Endodermal cell (in vitro differentiated cells): Measurements from ENCODE around the gene PTPRM. TPM values are rescaled to one million over a fixed set of nuclear protein-coding genes. Genes with fewer than 3 reads are reported as not detected.

Experiments
- DNase-seq: peaks from one replicate; pipeline ENCODE4 v3.0.0-alpha.2; 2017
- H3K27ac ChIP-seq: 2 replicates; pipeline ENCODE4 v1.5.1; 2013; ENCODE audit warnings: mild to moderate bottlenecking, low read depth, low read length, moderate library complexity
- H3K27me3 ChIP-seq: 2 replicates; pipeline ENCODE4 v1.6.1; 2013; ENCODE audit warnings: mild to moderate bottlenecking, low read length, moderate library complexity; ENCODE audit not compliant: insufficient read depth, control insufficient read depth, poor library complexity, severe bottlenecking
- H3K36me3 ChIP-seq: 2 replicates; pipeline ENCODE4 v1.7.0; 2013; ENCODE audit warnings: mild to moderate bottlenecking, low read length, moderate library complexity; ENCODE audit not compliant: control insufficient read depth, insufficient read depth
- H3K4me1 ChIP-seq: one replicate; pipeline ENCODE4 v1.7.0; 2013; ENCODE audit warnings: low read length; ENCODE audit not compliant: control insufficient read depth, insufficient read depth
- H3K4me3 ChIP-seq: 2 replicates; pipeline ENCODE4 v1.5.1; 2013; ENCODE audit warnings: mild to moderate bottlenecking, low read length, moderate library complexity
- H3K9ac ChIP-seq: 2 replicates; pipeline ENCODE4 v1.6.1; 2013; ENCODE audit warnings: mild to moderate bottlenecking, low read length, moderate library complexity; ENCODE audit not compliant: poor library complexity, severe bottlenecking; ENCODE audit errors: extremely low read depth
- H3K9me3 ChIP-seq: 2 replicates; pipeline ENCODE4 v1.6.1; 2013; ENCODE audit warnings: mild to moderate bottlenecking, low read length, moderate library complexity; ENCODE audit not compliant: control insufficient read depth
- H3K27ac Mint-ChIP-seq: 2 replicates; pipeline ENCODE4 v1.8.0; 2020; ENCODE audit warnings: mixed read lengths
- H3K27me3 Mint-ChIP-seq: 2 replicates; pipeline ENCODE4 v1.8.0; 2021; ENCODE audit warnings: mild to moderate bottlenecking, mixed read lengths; ENCODE audit not compliant: insufficient read depth
- H3K36me3 Mint-ChIP-seq: 2 replicates; pipeline ENCODE4 v1.8.0; 2020; ENCODE audit warnings: low read depth, mixed read lengths
- H3K4me1 Mint-ChIP-seq: 2 replicates; pipeline ENCODE4 v1.8.0; 2020; ENCODE audit warnings: mixed read lengths
- H3K4me3 Mint-ChIP-seq: 2 replicates; pipeline ENCODE4 v1.8.0; 2020; ENCODE audit warnings: mild to moderate bottlenecking, moderate library complexity, mixed read lengths
- H3K9me3 Mint-ChIP-seq: 2 replicates; pipeline ENCODE4 v1.8.0; 2020; ENCODE audit warnings: mild to moderate bottlenecking, mixed read lengths
- WGBS, 2 experiments: methylation state at CpG; one replicate each; pipeline versions ENCODE4 v1.1.5 to v1.1.7; 2013; ENCODE audit warnings: missing lambda C conversion rate in 2 of 2, mixed read lengths in 1 of 2; ENCODE audit not compliant: insufficient coverage in 1 of 2, insufficient read length in 1 of 2; 5-methylcytosine and 5-hydroxymethylcytosine counted together
- total RNA-seq, 2 donors: library from RNA; stranded (reverse); fragmentation: NEBNext Ultra II Directional in 1 of 2; extraction: Animal tissue kit (Norgen Biotek cat#: 25700) in 1 of 2; gene quantifications; 2 replicates in 1 of 2; 3 replicates in 1 of 2; pipeline ENCODE4 v1.2.1, GENCODE V29; 2021
- TF ChIP-seq, protein P1 (sequence below): fragments of 200-600 bp; sonication (generic); conservative IDR thresholded peaks from 2 replicates; pipeline ENCODE4 v1.5.0; 2021; ENCODE audit warnings: antibody characterized with exemption, mild to moderate bottlenecking

PTPRM gene
- total RNA-seq, 2 donors from 2014 or later = 47.2 to 57.6 TPM

DNA sequence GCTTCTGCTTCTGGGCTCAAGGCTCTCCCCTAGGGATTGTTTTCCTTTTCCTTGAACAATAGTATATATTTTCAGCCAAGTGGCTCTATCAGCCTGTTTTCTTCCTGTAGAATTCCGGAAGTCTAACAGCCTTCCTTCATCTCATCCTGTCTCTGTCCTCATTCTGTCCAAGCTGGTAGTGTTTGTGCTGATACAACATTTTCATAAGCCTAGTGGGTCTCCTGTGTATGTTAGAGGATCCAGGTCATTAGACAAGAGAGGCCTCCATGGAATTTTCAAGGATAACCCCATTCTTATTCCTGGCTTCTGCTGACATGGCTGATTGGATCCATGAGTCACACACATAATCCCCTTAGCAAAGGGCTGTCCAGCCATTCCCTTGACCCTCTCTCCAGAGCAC, 467.6 kb downstream of the PTPRM start:
- WGBS, 2 experiments = 87% methylated on average over 1 of the region's 1 CpG; no CpG with 5 or more reads in 1 of the 2 experiments
- no peak for DNase-seq
- Histone ChIP-seq H3K36me3 (no peaks in the 10 kb centered on the region), H3K4me1 (no peaks in the 10 kb centered on the region), H3K4me3 (no peak overlapping the region), H3K27me3 (no peaks in the 10 kb centered on the region), H3K9ac (no peak overlapping the region), H3K27ac (no peak overlapping the region), H3K9me3 (no peaks in the 10 kb centered on the region)
- Mint-ChIP-seq H3K36me3 (no peaks in the 10 kb centered on the region), H3K4me1 (peaks cover 5% of the 10 kb centered on the region), H3K4me3 (no peak overlapping the region), H3K27me3 (no peaks in the 10 kb centered on the region), H3K27ac (no peak overlapping the region), H3K9me3 (no peaks in the 10 kb centered on the region)
- TF ChIP-seq, protein P1, sequence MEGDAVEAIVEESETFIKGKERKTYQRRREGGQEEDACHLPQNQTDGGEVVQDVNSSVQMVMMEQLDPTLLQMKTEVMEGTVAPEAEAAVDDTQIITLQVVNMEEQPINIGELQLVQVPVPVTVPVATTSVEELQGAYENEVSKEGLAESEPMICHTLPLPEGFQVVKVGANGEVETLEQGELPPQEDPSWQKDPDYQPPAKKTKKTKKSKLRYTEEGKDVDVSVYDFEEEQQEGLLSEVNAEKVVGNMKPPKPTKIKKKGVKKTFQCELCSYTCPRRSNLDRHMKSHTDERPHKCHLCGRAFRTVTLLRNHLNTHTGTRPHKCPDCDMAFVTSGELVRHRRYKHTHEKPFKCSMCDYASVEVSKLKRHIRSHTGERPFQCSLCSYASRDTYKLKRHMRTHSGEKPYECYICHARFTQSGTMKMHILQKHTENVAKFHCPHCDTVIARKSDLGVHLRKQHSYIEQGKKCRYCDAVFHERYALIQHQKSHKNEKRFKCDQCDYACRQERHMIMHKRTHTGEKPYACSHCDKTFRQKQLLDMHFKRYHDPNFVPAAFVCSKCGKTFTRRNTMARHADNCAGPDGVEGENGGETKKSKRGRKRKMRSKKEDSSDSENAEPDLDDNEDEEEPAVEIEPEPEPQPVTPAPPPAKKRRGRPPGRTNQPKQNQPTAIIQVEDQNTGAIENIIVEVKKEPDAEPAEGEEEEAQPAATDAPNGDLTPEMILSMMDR = no peak

DNA sequence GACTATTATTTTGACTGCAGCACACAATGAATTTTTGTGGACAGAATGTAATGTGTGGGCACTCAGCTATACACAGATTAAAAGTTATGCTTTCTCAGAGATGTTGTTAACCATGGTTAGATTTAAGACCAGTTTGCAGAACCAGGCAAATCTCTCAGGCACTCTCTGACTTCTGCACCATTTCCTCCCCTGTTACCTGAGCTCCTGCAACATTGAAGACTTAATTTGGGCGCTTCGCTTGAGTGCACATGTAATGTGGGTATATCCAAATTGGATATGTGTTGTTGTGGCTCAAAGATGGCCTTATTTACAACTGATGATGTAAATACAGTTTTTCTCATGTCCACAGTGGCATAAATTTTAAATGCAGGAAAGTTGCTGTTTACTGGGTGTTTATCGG, 469.4 kb downstream of the PTPRM start:
- Histone ChIP-seq H3K27ac (no peak overlapping the region), H3K9me3 (no peaks in the 10 kb centered on the region), H3K27me3 (no peaks in the 10 kb centered on the region), H3K36me3 (no peaks in the 10 kb centered on the region), H3K9ac (no peak overlapping the region), H3K4me3 (no peak overlapping the region), H3K4me1 (no peaks in the 10 kb centered on the region)
- H3K27ac Mint-ChIP-seq = no peak overlapping the region
- H3K4me1 Mint-ChIP-seq = peaks cover 3% of the 10 kb centered on the region
- no peaks in the 10 kb centered on the region for H3K9me3 Mint-ChIP-seq
- H3K27me3 Mint-ChIP-seq = no peaks in the 10 kb centered on the region
- 70 to 83% methylated on average over 2 to 3 of the region's 3 CpGs for WGBS, 2 experiments
- no peaks in the 10 kb centered on the region for H3K36me3 Mint-ChIP-seq
- DNase-seq = no peak
- H3K4me3 Mint-ChIP-seq = no peak overlapping the region
- TF ChIP-seq, protein P1 = no peak

GRCh38 chr18:8037296-8037695, 470.2 kb downstream of the PTPRM start:
- H3K27me3 Mint-ChIP-seq = no peaks in the 10 kb centered on the region
- no peaks in the 10 kb centered on the region for H3K9me3 Mint-ChIP-seq
- no peak overlapping the region for H3K4me3 Mint-ChIP-seq
- no peaks in the 10 kb centered on the region for H3K4me1 ChIP-seq
- H3K9me3 ChIP-seq = no peaks in the 10 kb centered on the region
- no peak overlapping the region for H3K27ac Mint-ChIP-seq
- H3K4me3 ChIP-seq = no peak overlapping the region
- TF ChIP-seq, protein P1 = no peak
- H3K27me3 ChIP-seq = no peaks in the 10 kb centered on the region
- no peak overlapping the region for H3K27ac ChIP-seq
- 100% methylated on average over 1 of the region's 1 CpG; no CpG with 5 or more reads in 1 of the 2 experiments for WGBS, 2 experiments
- H3K9ac ChIP-seq = no peak overlapping the region
- H3K4me1 Mint-ChIP-seq = peaks cover 3% of the 10 kb centered on the region
- DNase-seq = no peak
- H3K36me3 Mint-ChIP-seq = no peaks in the 10 kb centered on the region
- no peaks in the 10 kb centered on the region for H3K36me3 ChIP-seq
